Esophagus squamous epithelium (tissue), 5 donors: ENCODE data around the gene NEUROD2. TPM values are rescaled to one million over a fixed set of nuclear protein-coding genes. Genes with fewer than 3 reads are reported as not detected.

ENCODE experiments used
- DNase-seq: peaks from one replicate; lab custom pipeline; 2025; lab: John Stamatoyannopoulos, UW
- H3K27ac ChIP-seq, 4 donors: fragments of 200-600 bp; sonication (generic); one replicate each; pipeline ENCODE4 v1.5.1; 2016 to 2019; ENCODE audit warnings: mild to moderate bottlenecking in 1 of 4
- H3K27me3 ChIP-seq, 4 donors: fragments of 200-600 bp; sonication (generic); 1 replicate in 3 of 4; 2 replicates in 1 of 4; pipeline versions ENCODE4 v1.5.1 to v1.6.0; 2017 to 2021; ENCODE audit warnings: antibody characterized with exemption in 1 of 4
- H3K36me3 ChIP-seq, 3 donors: fragments of 200-600 bp; sonication (generic); one replicate each; pipeline ENCODE4 v1.5.1; 2016 to 2019
- H3K4me1 ChIP-seq, 3 donors: fragments of 200-600 bp; sonication (generic); one replicate each; pipeline ENCODE4 v1.5.1; 2017 to 2019
- H3K4me3 ChIP-seq, 4 donors: fragments of 200-600 bp; sonication (generic); 1 replicate in 3 of 4; 2 replicates in 1 of 4; pipeline ENCODE4 v1.5.1; 2016 to 2019; ENCODE audit warnings: mild to moderate bottlenecking in 2 of 4, moderate library complexity in 1 of 4
- H3K9me3 ChIP-seq, 3 donors: fragments of 200-600 bp; sonication (generic); one replicate each; pipeline ENCODE4 v1.5.1; 2016 to 2019
- POLR2A ChIP-seq, 4 donors: fragments of 450-650 bp; IDR thresholded peaks; one replicate each; pipeline ENCODE4 v1.6.1; 2017; ENCODE audit warnings: antibody characterized with exemption in 4 of 4, mild to moderate bottlenecking in 4 of 4, moderate library complexity in 3 of 4
- WGBS, 2 donors: methylation state at CpG; one replicate each; pipeline ENCODE4 v1.1.5; 2018; 5-methylcytosine and 5-hydroxymethylcytosine counted together
- intact Hi-C: fragments of 100-400 bp; cut with DNase I; formaldehyde crosslinking; loops from one replicate; pipeline ENCODE4 v1.15.0; 2022
- total RNA-seq, 4 donors: library from RNA; depleted of rRNA; stranded (reverse); fragments of >200 nt; gene quantifications; one replicate each; pipeline ENCODE4 v1.1.0, GENCODE V29; 2016
- TF ChIP-seq, protein P1 (sequence below), 6 experiments: fragments of 450-650 bp in 4 of 6; fragments of 200-600 bp in 2 of 6; sonication (generic) in 2 of 6; IDR thresholded peaks; one replicate each; pipeline ENCODE4 v1.5.1; 2016 to 2019; ENCODE audit warnings: antibody characterized with exemption in 6 of 6, mild to moderate bottlenecking in 4 of 6, moderate library complexity in 4 of 6
- donor health status: DM: yes; HTN: yes; CAD: no.

NEUROD2 gene
- total RNA-seq, 4 donors from 2014 or later = not detected

DNA sequence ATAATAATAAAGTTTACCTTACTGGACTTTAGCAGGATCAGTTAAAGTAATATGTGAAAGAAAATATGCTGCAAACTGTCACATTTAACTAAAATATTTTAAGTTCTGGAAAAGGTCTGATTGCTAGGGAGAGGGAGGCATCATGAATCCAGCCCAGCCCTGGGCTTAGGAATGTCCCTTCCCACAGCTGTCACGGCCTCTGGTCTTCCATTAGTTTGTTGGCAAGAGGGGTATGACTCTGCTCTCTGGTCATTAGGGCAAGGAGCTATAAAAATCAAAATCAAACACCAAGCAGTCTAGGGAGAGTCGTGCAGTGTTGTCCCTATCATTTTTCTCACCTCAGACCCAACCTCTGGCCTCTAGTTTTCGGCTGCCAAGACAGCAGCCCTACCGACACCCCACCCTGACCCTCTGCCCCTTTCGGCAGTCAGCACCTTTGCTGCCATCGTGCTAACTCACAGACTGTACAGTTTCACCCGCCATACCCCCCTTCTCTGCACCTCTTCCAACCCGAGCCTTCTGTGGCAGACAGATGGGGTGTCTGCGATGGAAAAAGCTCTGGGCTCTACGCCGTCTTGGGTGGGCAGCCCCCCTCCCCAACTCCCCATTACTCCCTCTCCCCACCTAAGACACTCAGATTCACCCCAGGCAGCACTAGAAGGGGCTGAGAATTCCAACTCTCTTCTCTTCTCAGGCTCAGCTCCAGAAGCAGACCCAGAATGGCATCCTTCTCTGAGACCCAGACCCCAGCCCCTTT, 41.4 kb downstream of the NEUROD2 start:
- intact Hi-C loops = no loop called here
- no peak overlapping the region for H3K4me3 ChIP-seq
- DNase-seq = no peak
- TF ChIP-seq POLR2A (IDR thresholded peaks at IDR 0.05) = no peak
- TF ChIP-seq, protein P1, sequence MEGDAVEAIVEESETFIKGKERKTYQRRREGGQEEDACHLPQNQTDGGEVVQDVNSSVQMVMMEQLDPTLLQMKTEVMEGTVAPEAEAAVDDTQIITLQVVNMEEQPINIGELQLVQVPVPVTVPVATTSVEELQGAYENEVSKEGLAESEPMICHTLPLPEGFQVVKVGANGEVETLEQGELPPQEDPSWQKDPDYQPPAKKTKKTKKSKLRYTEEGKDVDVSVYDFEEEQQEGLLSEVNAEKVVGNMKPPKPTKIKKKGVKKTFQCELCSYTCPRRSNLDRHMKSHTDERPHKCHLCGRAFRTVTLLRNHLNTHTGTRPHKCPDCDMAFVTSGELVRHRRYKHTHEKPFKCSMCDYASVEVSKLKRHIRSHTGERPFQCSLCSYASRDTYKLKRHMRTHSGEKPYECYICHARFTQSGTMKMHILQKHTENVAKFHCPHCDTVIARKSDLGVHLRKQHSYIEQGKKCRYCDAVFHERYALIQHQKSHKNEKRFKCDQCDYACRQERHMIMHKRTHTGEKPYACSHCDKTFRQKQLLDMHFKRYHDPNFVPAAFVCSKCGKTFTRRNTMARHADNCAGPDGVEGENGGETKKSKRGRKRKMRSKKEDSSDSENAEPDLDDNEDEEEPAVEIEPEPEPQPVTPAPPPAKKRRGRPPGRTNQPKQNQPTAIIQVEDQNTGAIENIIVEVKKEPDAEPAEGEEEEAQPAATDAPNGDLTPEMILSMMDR (IDR thresholded peaks at IDR 0.05) = no peak
- 85 to 87% methylated on average over 10 of the region's 11 CpGs for WGBS, 2 donors
- no peak overlapping the region for H3K27ac ChIP-seq
- H3K36me3 ChIP-seq = peaks cover 0 to 83% (median 4%) of the 10 kb centered on the region in 3 donors
- H3K9me3 ChIP-seq = no peaks in the 10 kb centered on the region
- H3K27me3 ChIP-seq = no peaks in the 10 kb centered on the region
- H3K4me1 ChIP-seq = no peaks in the 10 kb centered on the region

DNA sequence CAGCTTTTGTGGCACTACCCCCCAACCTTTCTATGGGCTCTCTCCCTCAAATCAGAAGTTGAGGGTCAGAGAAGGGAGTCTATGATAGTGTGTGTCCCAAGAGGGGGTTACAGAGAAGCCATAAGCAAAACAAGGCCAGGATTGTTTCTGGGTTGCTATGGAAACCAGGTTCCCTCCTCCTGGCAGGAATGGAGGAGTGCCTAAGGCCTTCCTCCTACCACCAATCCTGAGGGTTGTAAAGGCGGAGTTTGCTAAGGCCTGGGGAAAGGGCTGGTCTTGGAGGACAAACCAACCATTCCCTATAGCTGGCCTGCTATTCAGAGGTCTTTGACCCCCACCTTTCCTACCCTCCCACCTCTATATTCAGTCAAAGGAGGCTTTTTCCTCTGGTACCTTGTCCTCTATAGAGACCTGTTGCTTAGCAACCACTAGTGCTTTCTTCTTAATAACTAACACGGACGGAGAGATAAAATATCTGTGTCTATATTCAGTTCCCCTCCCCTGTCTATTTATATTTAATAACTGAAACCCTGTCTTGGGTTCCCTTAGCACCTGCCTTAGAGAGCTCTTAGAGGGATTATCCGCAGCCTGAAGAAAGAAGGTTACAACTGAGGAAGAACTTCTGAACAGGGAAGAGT, 43.4 kb downstream of the NEUROD2 start:
- Histone ChIP-seq H3K27me3 (no peaks in the 10 kb centered on the region), H3K36me3 (peaks cover 4 to 82% (median 5%) of the 10 kb centered on the region in 3 donors), H3K4me1 (no peaks in the 10 kb centered on the region), H3K4me3 (no peak overlapping the region), H3K27ac (no peak overlapping the region), H3K9me3 (no peaks in the 10 kb centered on the region)
- intact Hi-C loops = no loop called here
- DNase-seq = no peak
- 70 to 80% methylated on average over 3 to 4 of the region's 4 CpGs for WGBS, 2 donors
- no peak for TF ChIP-seq POLR2A (IDR thresholded peaks at IDR 0.05)
- TF ChIP-seq, protein P1 (IDR thresholded peaks at IDR 0.05) = no peak

DNA sequence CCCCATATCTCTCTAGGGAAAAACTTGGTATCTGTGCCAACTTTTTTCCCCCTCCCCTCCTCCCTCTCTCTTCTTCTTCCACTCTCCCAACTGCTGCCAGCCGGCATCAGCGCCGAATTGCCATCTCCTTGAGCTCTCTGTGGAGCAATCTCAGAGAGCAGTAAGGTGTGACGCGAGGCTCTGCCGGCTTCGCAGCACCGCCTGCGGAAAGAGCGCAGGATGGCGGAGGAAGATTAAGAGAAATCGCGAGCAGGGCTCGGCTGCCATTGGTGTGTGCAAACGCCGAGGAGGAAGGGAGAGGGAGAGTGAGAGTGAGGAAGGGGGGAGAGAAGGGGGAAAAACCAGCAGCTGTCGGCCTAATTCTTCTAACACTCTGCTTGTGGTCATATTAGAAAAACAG, 44.2 kb downstream of the NEUROD2 start:
- Histone ChIP-seq H3K27me3 (no peaks in the 10 kb centered on the region), H3K9me3 (no peaks in the 10 kb centered on the region), H3K4me3 (no peak overlapping the region), H3K36me3 (peaks cover 4 to 80% (median 5%) of the 10 kb centered on the region in 3 donors), H3K4me1 (no peaks in the 10 kb centered on the region), H3K27ac (no peak overlapping the region)
- intact Hi-C loops = no loop called here
- DNase-seq = no peak
- 48 to 55% methylated on average over 7 to 13 of the region's 17 CpGs for WGBS, 2 donors
- TF ChIP-seq, protein P1 (IDR thresholded peaks at IDR 0.05) = no peak
- TF ChIP-seq POLR2A (IDR thresholded peaks at IDR 0.05) = no peak

GRCh38 chr17:39562976-39563375, 44.7 kb downstream of the NEUROD2 start:
- Histone ChIP-seq H3K36me3 (peaks cover 4 to 80% (median 5%) of the 10 kb centered on the region in 3 donors), H3K9me3 (no peaks in the 10 kb centered on the region), H3K27me3 (no peaks in the 10 kb centered on the region), H3K4me3 (no peak overlapping the region), H3K27ac (no peak overlapping the region), H3K4me1 (no peaks in the 10 kb centered on the region)
- intact Hi-C loops = no loop called here
- 76 to 80% methylated on average over 7 of the region's 7 CpGs for WGBS, 2 donors
- no peak for TF ChIP-seq POLR2A (IDR thresholded peaks at IDR 0.05)
- TF ChIP-seq, protein P1 (IDR thresholded peaks at IDR 0.05) = no peak
- no peak for DNase-seq

GRCh38 chr17:39562395-39562794, 45.3 kb downstream of the NEUROD2 start:
- Histone ChIP-seq H3K4me1 (no peaks in the 10 kb centered on the region), H3K4me3 (no peak overlapping the region), H3K27ac (no peak overlapping the region), H3K27me3 (no peaks in the 10 kb centered on the region), H3K9me3 (no peaks in the 10 kb centered on the region), H3K36me3 (peaks cover 4 to 80% (median 5%) of the 10 kb centered on the region in 3 donors)
- DNase-seq = no peak
- TF ChIP-seq POLR2A (IDR thresholded peaks at IDR 0.05) = no peak
- TF ChIP-seq, protein P1 (IDR thresholded peaks at IDR 0.05) = no peak
- WGBS, 2 donors = 55 to 58% methylated on average over 1 of the region's 1 CpG
- intact Hi-C loops = no loop called here
